Psoas muscle (tissue), 8 donors: ENCODE measurements around the gene MED29. TPM values are rescaled to one million over a fixed set of nuclear protein-coding genes. Genes with fewer than 3 reads are reported as not detected.

ENCODE experiments used
- ATAC-seq, 4 donors: fragments of 200-7000 bp; cut with Tn5 transposase; one replicate each; pipeline ENCODE4 v1.9.1; 2020; ENCODE audit warnings: moderate library complexity in 3 of 4, mild to moderate bottlenecking in 2 of 4
- DNase-seq, 2 donors: peaks; one replicate each; pipeline ENCODE4 v3.0.0-alpha.2; 2020
- H3K27ac ChIP-seq: fragments of 200-600 bp; one replicate; pipeline ENCODE4 v1.8.0; 2022
- H3K27me3 ChIP-seq, 3 donors: fragments of 200-600 bp in 1 of 3; one replicate each; pipeline versions ENCODE4 v1.6.1 to v1.8.0; 2013 to 2022; ENCODE audit warnings: low read length in 2 of 3, mild to moderate bottlenecking in 2 of 3, moderate library complexity in 1 of 3; ENCODE audit not compliant: insufficient read depth in 3 of 3
- H3K36me3 ChIP-seq, 2 donors: fragments of 200-600 bp in 1 of 2; one replicate each; pipeline versions ENCODE4 v1.6.1 to v1.8.0; 2013 to 2022; ENCODE audit warnings: low read depth in 1 of 2, mild to moderate bottlenecking in 1 of 2, moderate library complexity in 1 of 2; ENCODE audit not compliant: insufficient read depth in 1 of 2
- H3K4me1 ChIP-seq: fragments of 200-600 bp; one replicate; pipeline ENCODE4 v1.8.0; 2022
- H3K4me3 ChIP-seq: fragments of 200-600 bp; one replicate; pipeline ENCODE4 v1.8.0; 2022; ENCODE audit warnings: mild to moderate bottlenecking
- H3K9me3 ChIP-seq: fragments of 200-600 bp; one replicate; pipeline ENCODE4 v1.8.0; 2022
- CTCF ChIP-seq: fragments of 200-600 bp; IDR thresholded peaks from one replicate; pipeline ENCODE4 v1.8.0; 2022; ENCODE audit warnings: antibody characterized with exemption
- WGBS, 3 donors: extraction: QIAGEN DNeasy Blood & Tissue Kit; methylation state at CpG; one replicate each; pipeline versions ENCODE4 v1.1.6 to v1.1.7; 2013; 5-methylcytosine and 5-hydroxymethylcytosine counted together
- intact Hi-C, 2 donors: fragments of 100-400 bp; cut with DNase I; formaldehyde crosslinking; loops; one replicate each; pipeline versions ENCODE4 v1.11.0 to v1.14.2; 2022
- polyA plus RNA-seq, 3 donors: library from polyadenylated mRNA; stranded (reverse); fragments of 200-250 nt; gene quantifications; one replicate each; pipeline ENCODE4 v1.2.3, GENCODE V29; 2013
- total RNA-seq, 4 donors: library from RNA; stranded (reverse); fragmentation: NEBNext Ultra II Directional in 2 of 4; extraction: Animal tissue kit (Norgen Biotek cat#: 25700) in 2 of 4; gene quantifications; one replicate each; pipeline versions ENCODE4 v1.2.1 to v1.2.4, GENCODE V29; 2021 to 2023
- donor health status: healthy with polysubstance abuse.
- donor health status: DM: no; HTN: no; CAD: no; lungs with moderate emphysema.
- donor health status: Bipolar disorder and iron deficiency.
- donor health status: healthy.
- donor health status: DM: yes; HTN: yes; CAD: no.
- donor health status: DM: no; HTN: no; CAD: no.
- donor health status: DM: no; HTN: no; CAD: no.
- donor health status: DM: yes; HTN: yes; CAD: no.

Gene MED29
- total and polyA plus RNA-seq, 7 donors = 25.0 to 51.7 (median 29.8) TPM

GRCh38 chr19:39351537-39352064 is 39.6 kb upstream of the MED29 start:
- intact Hi-C loops = no loop called here
- no peaks in the 10 kb centered on the region for H3K27me3 ChIP-seq
- ATAC-seq (peak; percentile 28 to 59 (median 35)), DNase-seq (no peak)
- H3K36me3 ChIP-seq = peaks cover 16 to 87% of the 10 kb centered on the region in 2 donors
- peaks cover 37% of the 10 kb centered on the region for H3K4me1 ChIP-seq
- no peak for TF ChIP-seq CTCF
- peak overlapping the region; percentile 58 for H3K27ac ChIP-seq
- H3K9me3 ChIP-seq = no peaks in the 10 kb centered on the region
- 37 to 47% (median 44%) methylated on average over 4 of the region's 4 CpGs for WGBS, 3 donors
- no peak overlapping the region for H3K4me3 ChIP-seq

- DNase-seq (no peak), ATAC-seq (no peak)
- H3K27me3 ChIP-seq = no peaks in the 10 kb centered on the region
- no peaks in the 10 kb centered on the region for H3K9me3 ChIP-seq
- peaks cover 20 to 87% of the 10 kb centered on the region in 2 donors for H3K36me3 ChIP-seq
- TF ChIP-seq CTCF = no peak
- peaks cover 27% of the 10 kb centered on the region for H3K4me1 ChIP-seq
- intact Hi-C loops = no loop called here
- no peak overlapping the region for H3K4me3 ChIP-seq
- WGBS, 3 donors = 72 to 78% (median 74%) methylated on average over 12 of the region's 12 CpGs
- H3K27ac ChIP-seq = peak overlapping the region; percentile 58
Observed at GRCh38 chr19:39352381-39353255, 38.6 kb upstream of the MED29 start.

GRCh38 chr19:39355253-39355652 is 35.9 kb upstream of the MED29 start:
- TF ChIP-seq CTCF = no peak
- intact Hi-C loops = no loop called here
- no peak overlapping the region for H3K4me3 ChIP-seq
- ATAC-seq (no peak), DNase-seq (no peak)
- peaks cover 16 to 89% of the 10 kb centered on the region in 2 donors for H3K36me3 ChIP-seq
- no peak overlapping the region for H3K27ac ChIP-seq
- H3K9me3 ChIP-seq = no peaks in the 10 kb centered on the region
- WGBS, 3 donors = 87 to 94% (median 89%) methylated on average over 5 of the region's 5 CpGs
- H3K4me1 ChIP-seq = peaks cover 17% of the 10 kb centered on the region
- H3K27me3 ChIP-seq = no peaks in the 10 kb centered on the region

- ATAC-seq = no peak
- peaks cover 16% of the 10 kb centered on the region for H3K4me1 ChIP-seq
- H3K9me3 ChIP-seq = no peaks in the 10 kb centered on the region
- peaks cover 20 to 96% of the 10 kb centered on the region in 2 donors for H3K36me3 ChIP-seq
- intact Hi-C loops = no loop called here
- no peak for DNase-seq
- H3K27me3 ChIP-seq = no peaks in the 10 kb centered on the region
- TF ChIP-seq CTCF = no peak
- WGBS, 3 donors = 90 to 96% (median 93%) methylated on average over 3 of the region's 3 CpGs
- no peak overlapping the region for H3K27ac ChIP-seq
- no peak overlapping the region for H3K4me3 ChIP-seq
Observed at GRCh38 chr19:39356073-39356472, 35.1 kb upstream of the MED29 start.
